Measurements from ENCODE around the gene TM4SF4.
A peak's percentile ranks its signal among the peaks of the same experiment; 100 is the strongest.

The TM4SF4 gene

DNA sequence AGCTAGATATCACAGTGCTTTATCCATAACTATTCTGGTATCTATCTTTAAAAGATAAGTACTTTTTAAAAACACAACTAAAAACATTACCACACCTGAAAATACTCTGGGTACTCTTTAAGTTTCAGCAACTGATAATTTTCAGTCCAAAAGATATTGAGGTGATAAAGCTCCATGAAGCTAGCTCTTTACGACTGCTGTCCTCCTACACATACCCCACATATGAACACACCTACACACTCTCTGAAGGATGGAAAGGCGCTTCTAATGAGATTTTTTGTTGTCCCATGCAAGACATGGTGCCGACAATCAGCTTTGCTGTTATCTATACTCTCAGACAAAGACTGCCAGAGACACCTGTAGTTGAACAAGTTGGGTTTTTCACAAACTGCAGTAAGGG lies 19.1 kb upstream of the TM4SF4 start:
- DNase-seq (ENCODE audit: low read depth in 2 of 2): no peak

GRCh38 chr3:149455989-149456388 lies 18.5 kb upstream of the TM4SF4 start:
- DNase-seq (ENCODE audit: low read depth in 2 of 2): no peak

DNA sequence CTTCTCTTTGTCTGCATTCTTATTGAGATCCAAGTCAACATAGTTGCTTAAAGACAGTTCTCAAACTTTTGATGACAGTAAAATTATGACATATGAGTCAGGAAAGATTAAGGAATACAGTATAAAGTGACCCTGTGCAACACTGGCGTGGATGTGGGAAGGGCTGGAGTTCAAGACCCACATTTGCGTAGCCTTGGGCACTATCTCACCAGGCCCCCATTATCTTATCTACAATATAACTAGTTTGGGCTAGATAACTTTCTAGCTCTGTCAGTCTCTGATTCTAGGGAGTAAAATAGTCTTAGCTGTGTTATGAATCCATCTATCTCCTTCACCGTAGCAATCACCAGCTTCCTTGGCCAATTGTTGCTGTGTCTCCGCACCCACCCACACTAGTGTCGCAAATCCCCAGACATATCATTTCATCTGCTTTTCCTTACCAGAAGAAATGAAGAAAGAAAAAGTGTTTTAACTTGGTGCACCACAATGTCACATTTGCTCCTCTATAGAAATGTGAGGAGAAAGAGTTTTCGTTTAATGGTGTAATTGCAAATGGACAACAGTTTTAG lies 14.9 kb upstream of the TM4SF4 start:
- no peak for DNase-seq (ENCODE audit: low read depth in 2 of 2)

DNA sequence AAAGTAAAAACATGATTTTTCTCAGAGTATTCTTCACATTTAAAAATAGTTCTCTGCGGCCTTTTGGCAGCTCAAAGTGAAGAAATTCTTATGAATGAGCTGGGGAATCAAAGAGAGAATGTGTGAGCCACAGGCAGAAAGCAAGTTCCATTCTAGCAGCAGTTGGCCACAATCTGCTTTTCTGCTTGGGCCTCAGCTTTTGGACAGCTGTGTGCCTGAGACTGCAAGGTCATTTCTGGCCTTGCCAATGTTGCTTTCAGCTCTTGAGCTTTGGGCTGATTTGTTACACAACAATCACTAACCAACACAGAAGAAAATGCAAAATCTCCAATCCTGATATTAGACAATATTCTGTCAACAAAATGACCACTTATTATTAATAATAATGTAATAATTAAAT lies 14.4 kb upstream of the TM4SF4 start:
- no peak for DNase-seq (ENCODE audit: low read depth in 2 of 2)

GRCh38 chr3:149462051-149462450 lies 12.4 kb upstream of the TM4SF4 start:
- DNase-seq (ENCODE audit: low read depth in 2 of 2): no peak

GRCh38 chr3:149462581-149463011 lies 11.9 kb upstream of the TM4SF4 start:
- no peak for DNase-seq (ENCODE audit: low read depth in 2 of 2)

DNA sequence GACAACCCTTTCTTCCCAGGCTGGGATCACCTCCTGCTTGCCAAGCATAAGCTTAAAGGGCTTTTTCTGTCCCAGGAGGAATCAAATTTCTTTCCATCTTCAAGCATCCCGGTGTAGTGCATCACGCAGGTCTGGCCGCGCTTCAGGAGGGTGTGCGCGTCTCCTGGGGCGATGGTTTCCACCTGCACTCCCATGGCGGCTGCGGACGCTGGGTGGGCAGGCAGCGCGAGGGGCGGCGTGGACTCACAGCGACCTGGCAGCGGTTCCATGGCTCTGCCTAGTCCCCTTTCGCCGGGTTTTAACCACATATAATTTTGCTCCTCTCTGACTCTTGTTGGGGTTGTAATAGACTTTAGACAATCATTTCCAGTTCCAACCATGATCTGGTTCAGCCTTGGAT lies 10.6 kb upstream of the TM4SF4 start:
- DNase-seq (ENCODE audit: low read depth in 2 of 2): no peak

- no peak for DNase-seq (ENCODE audit: low read depth in 2 of 2)
These were observed 9.8 kb upstream of the TM4SF4 start for GRCh38 chr3:149464542-149465328.

GRCh38 chr3:149465351-149465883 lies 9.1 kb upstream of the TM4SF4 start:
- no peak for DNase-seq (ENCODE audit: low read depth in 2 of 2)

GRCh38 chr3:149466192-149466591 lies 8.3 kb upstream of the TM4SF4 start:
- DNase-seq (ENCODE audit: low read depth in 2 of 2): no peak

- no peak for DNase-seq (ENCODE audit: low read depth in 2 of 2)
These were observed 5.8 kb upstream of the TM4SF4 start for GRCh38 chr3:149468504-149469212.

DNA sequence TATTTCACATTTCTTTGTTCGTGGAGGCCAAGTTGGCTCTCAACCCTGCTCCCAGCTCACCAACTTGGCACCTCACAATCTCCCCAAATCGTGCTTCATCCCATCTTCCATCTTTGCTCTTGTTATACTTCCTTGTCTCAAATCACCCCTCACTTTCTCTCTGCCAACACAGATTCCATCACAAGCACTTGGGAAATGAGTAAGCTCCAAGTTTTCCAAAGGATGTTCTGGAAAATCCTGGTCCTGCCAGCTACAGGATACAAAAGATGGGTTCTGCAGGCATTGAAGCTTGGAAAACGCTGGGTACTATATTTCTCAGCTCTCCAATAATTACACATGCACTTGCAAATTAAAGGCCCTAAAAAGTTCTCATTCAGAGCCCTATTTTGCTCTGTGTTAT lies 4.1 kb upstream of the TM4SF4 start:
- no peak for DNase-seq (ENCODE audit: low read depth in 2 of 2)

- DNase-seq (ENCODE audit: low read depth in 2 of 2): no peak
These were observed 2.3 kb upstream of the TM4SF4 start for GRCh38 chr3:149472030-149472797.

- DNase-seq (ENCODE audit: low read depth in 2 of 2): no peak
These were observed 894 bp upstream of the TM4SF4 start for GRCh38 chr3:149473357-149474249.

DNA sequence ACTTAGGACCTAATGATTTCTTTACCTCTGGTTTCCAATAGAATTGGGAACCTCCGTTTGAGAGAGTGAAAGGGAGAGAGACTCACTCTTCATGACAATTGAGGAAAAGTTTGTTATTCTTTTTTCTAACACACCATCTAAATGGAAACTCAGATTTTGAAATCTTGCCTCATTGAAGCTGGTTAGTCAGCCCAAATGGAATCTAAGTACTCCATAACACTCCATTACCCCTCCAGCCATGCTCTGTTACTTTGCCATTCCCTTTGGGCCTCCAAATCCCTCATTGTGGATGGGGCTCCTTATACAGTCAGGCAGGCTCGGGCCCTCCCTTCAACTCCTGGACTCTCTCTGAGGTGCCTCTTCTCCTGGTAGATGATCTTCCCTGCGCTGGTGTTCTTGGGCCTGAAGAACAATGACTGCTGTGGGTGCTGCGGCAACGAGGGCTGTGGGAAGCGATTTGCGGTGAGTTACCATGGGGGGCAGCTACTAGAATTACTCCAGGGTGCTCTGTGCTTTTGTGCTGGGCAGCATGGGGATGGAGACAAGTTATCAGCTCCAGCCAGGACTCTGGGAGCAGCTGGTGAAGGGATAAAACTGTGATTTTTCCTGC lies 1.1 kb downstream of the TM4SF4 start:
- DNase-seq (ENCODE audit: low read depth in 2 of 2): no peak

GRCh38 chr3:149476225-149476624 lies 1.7 kb downstream of the TM4SF4 start:
- no peak for DNase-seq (ENCODE audit: low read depth in 2 of 2)

DNA sequence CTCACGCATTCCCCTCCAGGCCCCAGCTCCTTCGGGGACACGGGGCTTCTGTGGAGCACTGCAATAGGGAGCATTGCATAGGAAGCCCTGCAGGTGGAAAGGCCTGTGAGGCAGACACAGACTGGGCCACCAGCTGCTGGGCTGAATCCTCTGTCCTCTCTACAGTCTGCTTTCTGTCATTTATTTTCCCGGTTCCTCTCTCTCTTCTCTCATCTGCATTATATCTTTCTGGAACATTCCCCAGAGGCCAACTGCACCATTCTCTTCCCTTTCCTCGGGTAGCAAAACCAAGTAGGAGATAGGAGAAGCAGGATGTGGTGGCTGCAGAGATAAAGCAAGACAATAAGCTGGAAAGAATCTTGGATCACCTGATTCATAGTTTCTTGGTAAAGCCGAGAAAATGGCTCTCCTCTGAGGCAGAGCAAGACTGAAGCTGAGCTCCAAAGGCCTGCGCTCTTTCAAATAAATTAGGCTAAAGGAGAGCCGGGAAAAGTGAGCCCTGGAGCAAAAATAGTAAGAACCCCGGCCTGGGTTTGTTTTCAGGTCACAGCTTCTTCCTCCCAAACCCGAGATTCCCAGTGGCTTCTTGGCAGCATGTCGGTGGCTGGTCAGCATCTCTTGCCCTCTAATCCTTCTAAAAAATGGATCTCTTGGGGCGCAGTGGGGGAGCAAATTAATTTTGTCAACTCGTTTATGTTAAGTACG lies 5.3 kb downstream of the TM4SF4 start:
- DNase-seq (ENCODE audit: low read depth in 2 of 2): no peak

DNA sequence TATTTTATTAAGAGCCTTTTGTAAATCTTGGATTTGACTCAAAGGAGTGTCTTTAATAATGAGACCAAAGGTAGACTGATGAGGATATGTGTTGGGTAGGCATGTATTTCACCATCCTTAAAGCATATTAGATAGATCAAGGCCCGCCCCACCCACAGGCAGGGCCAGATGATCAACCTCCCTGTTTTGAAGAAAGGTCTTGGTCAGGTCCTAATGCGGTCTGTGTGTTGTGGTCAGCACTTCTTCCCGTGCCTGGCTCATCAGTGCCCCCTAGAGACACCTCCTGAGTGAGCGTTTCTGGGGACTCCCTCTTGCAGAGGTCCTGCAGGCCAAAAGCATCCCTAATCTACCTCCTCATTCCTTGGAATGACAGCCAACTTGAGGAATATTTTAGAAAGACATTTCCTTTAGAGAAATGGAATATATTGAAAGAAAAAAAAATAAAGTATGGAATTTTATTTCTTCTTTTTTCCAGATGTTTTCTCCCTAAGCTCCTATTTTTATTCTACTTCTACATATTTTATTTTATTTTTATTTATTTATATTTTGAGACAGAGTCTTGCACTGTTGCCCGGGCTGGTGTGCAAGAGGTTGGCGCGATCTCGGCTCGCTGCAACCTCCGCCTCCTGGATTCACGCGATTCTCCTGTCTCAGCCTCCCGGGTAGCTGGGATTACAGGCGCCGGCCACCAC lies 6.0 kb downstream of the TM4SF4 start:
- DNase-seq (ENCODE audit: low read depth in 2 of 2): peak in 1 of 2 donors; percentile 2

- no peak for DNase-seq (ENCODE audit: low read depth in 2 of 2)
These were observed 6.6 kb downstream of the TM4SF4 start for GRCh38 chr3:149481056-149481455.
